Measurements from ENCODE around the gene ALKAL2.
"Not testable (repeated sequence)": the region's sequence is repeated elsewhere in the genome, so short reads cannot be mapped to it uniquely, and the experiment has no call there.

ALKAL2 gene, protein sequence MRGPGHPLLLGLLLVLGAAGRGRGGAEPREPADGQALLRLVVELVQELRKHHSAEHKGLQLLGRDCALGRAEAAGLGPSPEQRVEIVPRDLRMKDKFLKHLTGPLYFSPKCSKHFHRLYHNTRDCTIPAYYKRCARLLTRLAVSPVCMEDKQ
- total RNA-seq = 0.10 to 0.13 reads per million in 2 donors

DNA sequence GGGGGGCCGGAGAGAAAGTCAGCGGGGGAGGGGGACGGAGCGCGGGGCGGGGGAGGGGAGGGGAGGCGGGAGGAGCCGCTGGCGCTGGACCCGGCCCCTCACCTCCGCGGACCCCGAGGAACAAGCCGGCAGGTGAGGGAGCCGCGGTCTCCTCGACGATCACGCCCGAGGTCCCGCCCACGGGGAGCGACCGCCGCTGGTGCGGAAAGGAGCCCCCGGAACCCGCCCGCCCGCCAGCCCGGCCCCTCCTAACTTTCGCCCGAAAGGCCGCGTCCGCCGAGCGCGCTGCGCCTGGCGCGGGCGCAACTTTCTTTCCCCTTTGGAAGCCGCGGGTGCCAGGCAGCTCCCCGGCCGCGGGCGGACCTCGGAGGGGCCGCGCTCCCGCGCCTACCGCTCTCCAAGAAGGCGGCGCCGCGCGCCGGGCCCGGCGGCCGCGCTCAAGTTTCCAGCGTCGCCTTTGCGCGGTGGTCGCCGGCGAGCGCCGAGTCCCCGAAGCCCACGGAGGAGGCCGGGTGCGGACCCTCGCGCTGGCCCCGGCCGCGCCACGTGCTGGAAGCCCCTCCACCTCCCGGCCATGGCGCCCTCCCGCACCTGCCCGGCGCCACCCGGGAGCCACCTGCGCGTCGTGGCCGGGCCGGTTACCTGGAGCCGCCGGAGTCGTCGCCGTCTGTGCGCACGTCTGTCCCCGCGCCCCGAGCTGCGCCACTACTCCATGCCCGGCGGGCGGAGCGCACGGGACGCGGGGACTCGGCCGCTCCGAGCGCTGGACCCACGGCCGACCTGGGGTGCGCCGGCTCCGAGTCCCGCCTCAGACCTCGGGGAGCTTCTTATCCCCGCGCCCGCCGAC lies at the start of gene ALKAL2:
Gene ALKAL2, minus strand, starts transcription at position 181 of the 847 bp plus-strand sequence. CDS start 256 bp downstream, outside the sequence.
- no peak for DNase-seq

DNA sequence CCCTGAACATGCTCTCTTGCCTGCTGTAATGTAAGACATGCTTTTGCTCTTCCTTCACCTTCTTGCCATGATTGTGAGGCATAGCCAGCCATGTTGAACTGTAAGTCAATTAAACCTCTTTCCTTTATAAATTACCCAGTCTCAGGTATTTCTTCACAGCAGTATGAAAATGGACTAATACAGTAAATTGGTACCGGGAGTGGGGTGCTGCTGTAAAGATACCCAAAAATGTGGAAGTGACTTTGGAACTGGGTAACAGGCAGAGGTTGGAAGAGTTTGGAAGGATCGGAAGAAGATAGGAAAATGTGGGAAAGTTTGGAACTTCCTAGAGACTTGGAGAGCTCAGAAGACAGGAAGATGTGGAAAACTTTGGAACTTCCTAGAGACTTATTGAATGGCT lies 49.1 kb upstream of the ALKAL2 start:
- DNase-seq = not testable (repeated sequence)

DNA sequence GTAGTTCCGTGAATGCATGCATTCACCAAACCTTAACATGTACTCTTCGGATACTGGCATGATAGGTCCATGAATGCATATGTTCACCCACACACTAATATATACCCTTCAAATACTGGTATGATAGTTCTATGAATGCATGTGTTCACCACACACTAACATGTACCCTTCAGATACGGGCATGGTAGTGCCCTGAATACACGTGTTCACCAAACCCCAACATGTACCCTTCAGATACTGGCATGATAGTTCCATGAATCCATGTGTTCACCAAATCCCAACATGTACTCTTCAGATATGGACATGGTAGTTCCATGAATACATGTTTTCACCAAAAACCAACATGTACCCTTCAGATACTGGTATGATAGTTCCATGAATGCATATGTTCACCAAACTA lies 48.5 kb upstream of the ALKAL2 start:
- no peak for DNase-seq

DNA sequence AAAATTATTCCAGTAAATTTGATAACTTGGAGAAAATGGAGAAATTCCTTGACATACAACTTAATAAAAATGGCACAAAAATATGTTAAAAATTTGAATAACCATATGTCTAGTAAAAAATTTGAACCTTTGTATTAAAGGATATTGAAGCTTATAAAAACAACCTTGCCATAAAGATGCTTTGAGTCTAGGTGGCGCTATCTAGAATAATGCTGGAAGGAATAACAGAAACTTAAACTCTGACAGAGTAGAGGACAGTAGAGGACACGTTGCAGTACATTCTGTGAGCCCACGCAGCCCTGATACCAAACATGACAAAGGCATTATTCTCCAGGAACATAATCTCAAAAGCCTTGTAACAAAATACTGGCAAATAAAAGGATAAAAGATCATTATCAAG lies 44.7 kb upstream of the ALKAL2 start:
- no peak for DNase-seq

DNA sequence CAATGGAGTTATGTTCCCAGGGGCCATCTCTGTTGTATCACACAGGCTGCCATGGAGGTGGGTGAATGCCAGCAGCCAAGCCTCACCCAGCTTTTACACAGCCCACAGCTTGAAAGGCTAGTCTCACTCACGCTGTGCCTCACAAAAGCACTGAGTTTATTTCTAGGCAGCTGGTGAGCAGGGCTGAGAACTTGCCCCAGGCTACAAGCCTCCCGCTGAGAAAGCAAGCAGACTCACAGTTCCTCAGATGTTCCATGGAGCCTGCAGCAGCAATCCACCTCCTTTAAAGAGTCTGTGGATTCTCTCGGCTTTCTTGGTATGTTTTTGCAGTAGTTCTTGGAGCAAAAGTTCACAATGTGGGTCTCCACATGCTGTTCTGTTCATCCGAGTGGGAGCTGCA lies 40.9 kb upstream of the ALKAL2 start:
- DNase-seq = no peak

DNA sequence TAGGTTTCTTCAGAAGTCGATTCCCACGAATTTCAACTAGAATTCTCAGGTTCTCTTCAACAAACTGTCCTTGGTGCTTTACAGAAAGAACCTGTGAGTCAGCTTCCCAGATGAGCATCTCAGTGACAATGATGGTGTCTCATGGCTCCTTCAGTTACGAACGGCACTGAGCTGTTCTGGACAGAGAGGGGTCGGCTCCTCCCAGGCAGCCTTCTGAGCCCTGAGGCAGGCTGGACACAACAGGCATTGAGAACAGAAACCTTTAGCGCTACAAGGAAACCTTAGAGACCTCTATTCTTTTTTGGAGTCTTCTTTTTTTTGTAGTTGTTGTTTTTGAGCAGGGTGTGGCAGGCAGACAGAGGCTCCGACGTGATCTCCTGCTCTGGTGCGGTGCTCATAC lies 35.1 kb upstream of the ALKAL2 start:
- no peak for DNase-seq

DNA sequence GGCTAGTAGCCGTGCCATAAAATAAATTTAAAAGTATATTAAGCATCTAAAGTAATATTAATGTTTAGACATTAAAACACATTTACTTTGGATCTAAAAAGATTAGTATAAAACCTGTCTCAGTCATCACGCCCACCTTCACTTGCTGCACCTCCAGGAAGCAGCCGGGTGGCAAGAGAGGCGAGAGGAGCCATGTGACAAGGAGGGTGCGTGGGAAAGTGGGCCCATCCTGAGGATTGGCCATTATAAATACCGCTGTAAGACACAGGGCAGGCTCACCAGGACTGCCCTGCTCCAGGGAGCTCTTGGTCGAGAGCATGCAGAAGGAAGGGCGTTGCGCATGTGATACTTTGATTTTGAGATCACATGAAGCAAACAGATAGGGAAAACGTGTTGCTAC lies 34.4 kb upstream of the ALKAL2 start:
- no peak for DNase-seq

DNA sequence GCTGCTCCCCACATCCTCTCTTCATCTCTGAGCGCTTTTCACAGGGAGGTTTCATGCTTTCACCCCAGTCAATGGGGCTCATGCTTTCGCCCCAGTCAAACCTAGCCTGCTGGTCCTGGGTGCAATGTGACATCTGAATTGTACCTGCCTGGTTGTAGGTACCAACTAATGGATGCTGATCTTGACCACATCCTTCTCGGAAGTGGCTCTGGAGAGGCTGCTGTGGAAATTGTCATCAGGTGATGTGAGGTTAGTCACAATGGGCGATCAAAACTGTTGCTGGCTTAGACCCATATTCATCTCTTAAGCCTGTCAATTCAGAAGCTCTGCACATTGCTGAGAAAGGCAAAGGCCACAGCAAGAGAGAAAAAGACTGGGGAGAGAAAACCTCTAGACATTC lies 32.7 kb upstream of the ALKAL2 start:
- no peak for DNase-seq

DNA sequence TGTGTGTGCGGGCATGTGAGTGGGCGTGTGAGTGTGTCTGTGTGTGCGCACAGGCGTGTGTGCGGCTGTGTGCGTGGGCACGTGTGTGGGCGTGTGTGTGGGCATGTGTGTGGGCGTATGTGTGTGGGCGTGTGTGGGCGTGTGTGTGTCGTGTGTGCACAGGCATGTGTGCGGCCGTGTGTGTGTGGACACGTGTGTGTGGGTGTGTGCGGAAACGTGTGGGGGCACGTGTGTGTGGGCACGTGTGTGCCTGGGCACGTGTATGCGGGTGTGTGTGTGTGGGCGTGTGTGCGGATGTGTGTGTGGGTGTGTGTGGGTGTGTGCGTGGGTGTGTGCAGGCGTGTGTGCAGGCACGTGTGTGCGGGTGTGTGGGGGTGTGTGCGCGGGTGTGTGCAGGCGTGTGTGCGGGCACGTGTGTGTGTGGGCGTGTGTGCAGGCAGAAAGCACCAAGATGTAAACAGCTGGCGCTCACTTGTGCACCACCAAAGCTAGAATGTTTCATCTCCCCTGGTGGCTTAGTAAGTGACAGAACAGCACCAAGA lies 31.2 kb upstream of the ALKAL2 start:
- no peak for DNase-seq

DNA sequence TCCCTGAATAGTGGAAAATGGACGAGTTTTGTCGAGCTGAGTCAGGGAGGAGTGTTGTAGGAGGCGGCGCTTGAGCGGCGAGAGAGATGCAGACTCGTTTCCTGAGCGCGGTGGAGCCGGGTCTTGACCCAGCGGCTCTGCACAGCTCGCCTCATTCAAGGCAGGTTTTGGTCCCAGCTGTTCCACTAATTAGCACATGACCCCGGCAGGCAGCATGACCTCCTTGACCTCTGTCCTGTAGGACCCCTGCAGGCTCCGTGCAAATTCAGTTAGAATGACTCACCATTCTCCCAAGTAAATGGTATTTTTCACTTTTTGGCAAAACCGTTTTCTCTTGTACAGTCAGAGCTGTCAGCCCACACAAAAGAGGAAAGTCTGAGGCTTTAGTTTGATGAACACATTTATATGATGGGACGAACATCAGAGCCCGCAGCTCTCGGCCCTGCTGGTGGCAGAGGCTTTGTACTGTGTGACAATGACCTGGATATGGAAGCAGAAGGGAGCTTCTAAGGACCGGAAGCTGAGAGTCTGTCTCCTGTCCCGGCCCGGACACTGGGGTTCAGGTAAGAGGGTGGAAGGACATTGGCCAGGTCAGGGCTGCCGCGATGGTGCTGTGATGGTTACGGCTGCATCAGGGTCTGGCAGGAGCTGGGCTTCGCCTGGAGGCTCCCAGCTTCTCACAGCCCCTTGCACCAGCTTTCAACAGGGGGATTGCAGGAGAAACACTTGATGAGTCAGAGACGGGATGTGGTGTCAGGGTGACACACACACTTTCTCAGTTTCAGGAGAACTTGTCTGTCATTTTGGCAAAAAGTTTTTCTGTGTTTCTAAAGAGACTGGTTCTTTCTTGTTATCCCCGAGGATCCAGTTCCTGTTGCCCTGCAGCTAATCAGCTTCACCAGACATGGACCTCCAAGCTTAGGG lies 29.9 kb upstream of the ALKAL2 start:
- no peak for DNase-seq

DNA sequence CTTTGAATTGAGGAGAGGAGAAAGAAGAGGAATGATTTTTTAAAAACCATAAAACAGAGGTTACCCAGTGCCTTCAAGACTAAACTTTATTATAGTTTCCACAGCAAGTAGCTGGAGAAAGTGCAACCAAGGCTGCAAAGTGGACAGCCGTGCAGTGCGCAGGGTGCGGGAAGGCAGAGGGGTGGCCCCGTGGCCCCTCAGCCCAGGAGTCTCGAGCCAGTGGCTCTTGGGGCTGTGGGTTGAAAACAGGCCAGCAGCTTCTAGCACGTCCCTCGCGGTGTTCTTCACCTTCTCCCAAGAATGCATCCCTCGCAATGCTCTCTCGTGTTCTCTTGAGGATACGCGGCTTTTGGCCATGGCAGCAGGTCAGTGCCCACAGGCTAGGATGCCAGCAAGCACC lies 28.5 kb upstream of the ALKAL2 start:
- no peak for DNase-seq

DNA sequence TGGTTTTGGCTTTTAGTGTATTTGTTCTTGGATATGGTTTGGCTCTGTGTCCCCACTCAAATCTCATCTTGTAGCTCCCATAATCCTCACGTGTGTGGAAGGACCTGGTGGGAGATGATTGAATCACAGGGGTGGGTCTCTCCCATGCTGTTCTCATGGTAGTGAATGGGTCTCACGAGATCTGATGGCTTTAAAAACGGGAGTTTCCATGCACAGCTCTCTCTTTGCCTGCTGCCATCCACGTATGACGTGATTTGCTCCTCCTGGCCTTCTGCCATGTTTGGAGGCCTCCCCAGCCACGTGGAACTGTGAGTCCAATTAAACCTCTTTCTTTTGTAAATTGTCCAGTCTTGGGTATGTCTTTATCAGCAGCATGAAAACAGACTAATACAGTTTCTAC lies 28.0 kb upstream of the ALKAL2 start:
- not testable (repeated sequence) for DNase-seq

DNA sequence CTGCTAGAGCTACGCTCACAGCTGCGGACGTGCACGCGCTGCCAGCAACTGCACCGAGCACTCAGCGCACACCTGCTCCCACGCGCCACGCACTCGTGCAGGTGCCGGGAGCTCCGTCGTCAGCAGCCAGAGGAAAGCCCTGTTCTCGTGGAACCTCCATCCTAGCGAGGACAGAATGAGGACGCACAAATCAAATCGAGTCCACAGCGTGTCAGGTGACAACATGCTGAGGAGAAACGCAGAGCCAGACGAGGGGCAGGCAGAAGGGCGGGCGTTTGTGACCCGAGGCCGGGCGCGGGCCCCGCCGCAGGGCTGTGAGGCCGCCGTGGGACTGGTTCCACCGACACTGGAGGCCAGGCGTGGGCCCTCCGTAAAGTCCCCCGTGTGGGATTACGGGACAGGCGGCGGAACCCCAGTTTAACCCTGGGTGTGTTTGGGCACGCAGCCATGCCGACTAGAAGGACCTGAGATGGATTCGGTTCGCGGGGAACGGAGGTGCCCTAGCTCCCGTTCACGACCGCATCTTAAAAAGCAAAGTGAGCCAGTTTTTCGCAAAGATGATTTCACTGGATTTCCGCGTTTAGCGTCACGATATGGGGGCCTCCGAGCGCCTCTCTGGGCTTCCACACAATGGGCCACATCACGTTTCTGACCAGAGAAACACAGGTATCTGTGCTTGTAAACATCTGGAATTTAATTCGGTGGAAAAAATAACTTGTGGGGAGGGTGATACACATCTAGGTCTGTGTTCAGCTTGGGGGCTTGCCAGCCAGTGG lies 26.9 kb upstream of the ALKAL2 start:
- DNase-seq = no peak

DNA sequence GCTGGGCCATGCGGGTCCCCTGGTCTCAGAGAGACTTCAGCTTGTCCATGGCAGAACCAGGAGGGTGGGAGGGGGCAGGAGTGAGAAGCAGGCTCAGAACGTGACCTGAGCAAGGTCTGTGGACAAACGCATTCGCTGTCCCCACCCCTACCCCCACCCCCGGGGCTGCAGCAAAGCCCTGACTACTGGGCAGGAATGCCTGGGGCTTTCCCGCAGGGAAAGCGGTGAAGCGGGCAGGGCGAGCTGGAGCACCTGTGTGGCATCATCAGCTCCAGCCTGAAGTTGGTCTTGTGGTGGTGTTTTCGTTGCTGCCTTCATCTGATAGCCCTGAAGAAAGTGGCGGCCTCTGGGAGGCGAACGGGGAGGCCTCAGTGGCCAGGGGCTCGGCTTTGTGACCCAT lies 26.1 kb upstream of the ALKAL2 start:
- no peak for DNase-seq

DNA sequence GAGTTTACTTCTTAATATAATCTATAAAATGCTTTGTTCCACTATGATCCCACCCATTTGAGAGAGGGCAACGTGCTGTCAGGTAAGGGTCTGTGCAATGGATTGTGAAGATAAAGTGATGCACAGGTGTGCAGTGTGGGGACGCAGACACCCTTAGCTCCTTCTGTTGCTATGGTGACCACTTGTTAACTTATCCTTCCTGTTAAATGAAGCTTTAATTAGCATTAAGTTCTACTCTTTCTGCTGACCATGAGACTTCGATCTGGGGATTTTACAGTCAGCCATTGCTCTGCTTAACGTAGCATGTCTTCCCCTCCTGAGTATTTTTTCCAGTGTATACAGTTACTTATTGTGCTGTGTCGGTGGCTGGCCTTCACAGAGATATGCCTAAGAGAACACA lies 23.1 kb upstream of the ALKAL2 start:
- DNase-seq = no peak

DNA sequence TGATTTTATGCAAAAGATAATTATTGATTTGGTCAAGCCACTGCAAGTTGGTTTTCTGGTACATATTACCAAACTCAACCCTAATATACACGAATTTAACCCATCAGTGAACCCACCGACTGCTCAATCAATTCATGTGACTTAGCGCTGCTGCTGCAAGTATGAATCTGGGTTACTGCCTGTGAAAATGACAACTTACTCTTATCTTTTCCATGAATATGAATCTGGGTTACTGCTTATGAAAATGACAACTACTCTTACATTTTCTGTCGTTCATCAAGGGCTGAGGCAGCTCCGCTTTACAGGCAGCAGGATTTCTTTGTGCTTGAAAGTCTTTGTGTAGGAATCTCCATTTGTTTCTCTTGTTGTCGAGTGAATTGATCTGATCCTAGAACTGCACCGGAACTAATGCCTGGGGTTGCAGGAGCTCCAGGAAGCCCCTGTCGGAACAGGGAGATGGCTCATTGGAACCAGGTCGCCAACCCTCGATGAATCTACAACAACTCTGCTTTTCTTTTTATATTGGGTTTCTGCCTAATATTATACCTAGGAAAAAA lies 22.1 kb upstream of the ALKAL2 start:
- no peak for DNase-seq

DNA sequence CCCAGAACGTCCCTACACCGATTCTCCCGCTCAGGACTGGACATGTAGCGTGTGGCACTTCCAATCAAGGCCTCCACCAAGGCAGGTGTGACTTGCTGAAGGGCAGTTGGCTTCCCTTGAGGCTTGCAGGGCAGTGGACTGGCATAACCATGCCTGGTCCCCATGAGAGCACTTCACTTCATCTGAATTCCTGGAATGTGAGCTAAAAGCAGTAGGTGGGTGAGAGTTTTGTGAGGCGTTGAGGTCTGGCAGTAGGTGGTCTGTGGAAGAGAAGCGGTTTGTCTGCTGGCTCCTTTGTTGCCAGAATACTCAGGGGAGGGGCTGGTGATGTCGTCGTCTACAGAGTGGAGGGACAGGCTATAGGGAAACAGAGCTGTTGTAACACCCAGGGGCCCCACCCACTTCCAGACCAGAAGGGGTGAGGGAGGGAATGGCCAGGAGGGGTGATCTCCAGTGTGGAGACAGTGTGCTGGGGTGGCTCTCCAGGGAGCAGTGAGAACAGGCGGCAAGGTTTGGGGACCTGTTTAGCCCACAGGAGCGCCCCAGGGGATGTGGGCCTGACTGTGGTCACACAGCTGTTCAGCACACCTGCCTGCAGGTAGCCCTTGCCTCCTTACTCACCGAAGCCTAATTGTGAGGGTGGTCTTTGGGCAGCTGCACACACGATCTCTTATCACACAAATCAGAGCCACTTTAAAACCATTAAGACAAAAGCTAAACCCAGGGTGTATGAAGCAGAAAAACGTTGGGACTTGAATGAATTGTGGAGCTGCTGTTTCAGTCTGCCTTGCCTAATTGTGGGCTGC lies 21.5 kb upstream of the ALKAL2 start:
- no peak for DNase-seq

DNA sequence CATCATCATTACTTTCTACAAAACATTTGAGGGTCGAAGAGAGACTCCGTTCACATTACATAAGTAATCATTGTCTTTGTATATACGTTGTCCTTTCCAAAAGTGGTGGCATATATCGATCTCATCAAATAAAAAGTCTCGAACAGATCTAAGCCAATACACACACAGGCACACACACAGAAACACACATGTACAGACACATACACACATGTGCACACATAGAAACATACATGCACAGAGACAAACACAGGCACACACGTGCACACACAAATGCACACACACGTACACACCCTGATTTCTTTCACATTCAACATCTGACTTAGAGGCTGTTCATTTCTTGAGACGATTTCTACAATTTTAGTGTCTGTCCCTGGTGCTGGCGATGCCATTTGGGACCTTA lies 17.5 kb upstream of the ALKAL2 start:
- no peak for DNase-seq

DNA sequence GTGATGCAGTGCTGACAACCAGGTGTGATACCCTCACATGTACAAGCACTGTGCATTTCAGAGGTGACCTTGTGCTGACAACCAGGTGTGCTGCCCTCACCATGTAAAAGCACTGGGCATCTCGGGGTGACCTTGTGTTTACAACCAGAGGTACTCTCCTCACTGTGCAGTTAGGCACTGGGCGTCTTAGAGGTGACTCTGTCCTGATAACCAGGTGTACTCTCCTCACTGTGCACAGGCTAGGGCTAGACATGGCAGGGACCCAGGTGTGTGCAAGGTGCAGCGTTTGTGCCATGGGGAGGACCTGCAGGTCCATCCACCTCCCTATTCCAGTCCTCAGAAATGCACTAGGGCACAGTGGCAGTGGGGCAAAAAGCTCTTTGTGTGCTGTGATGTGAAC lies 8.5 kb upstream of the ALKAL2 start:
- DNase-seq = no peak

DNA sequence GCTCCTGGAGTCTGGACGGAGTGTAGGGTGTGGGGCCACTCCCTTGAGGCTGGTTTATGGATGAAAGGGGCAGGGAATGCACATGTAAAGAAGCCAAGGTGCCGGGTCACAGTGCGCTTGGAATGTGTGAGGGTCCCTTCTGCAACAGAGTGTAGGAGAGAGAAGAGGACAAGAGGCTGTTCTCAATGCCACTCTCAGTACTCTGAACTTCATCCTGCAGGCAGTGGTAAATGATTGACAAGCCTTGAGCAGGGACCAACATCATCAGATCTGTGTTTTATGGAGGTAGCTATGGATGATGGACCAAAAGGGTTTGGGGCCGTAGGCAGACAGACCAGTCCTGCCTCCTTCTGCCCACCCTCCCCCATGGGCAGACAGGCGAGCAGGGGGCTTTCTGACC lies 7.2 kb upstream of the ALKAL2 start:
- DNase-seq = no peak

DNA sequence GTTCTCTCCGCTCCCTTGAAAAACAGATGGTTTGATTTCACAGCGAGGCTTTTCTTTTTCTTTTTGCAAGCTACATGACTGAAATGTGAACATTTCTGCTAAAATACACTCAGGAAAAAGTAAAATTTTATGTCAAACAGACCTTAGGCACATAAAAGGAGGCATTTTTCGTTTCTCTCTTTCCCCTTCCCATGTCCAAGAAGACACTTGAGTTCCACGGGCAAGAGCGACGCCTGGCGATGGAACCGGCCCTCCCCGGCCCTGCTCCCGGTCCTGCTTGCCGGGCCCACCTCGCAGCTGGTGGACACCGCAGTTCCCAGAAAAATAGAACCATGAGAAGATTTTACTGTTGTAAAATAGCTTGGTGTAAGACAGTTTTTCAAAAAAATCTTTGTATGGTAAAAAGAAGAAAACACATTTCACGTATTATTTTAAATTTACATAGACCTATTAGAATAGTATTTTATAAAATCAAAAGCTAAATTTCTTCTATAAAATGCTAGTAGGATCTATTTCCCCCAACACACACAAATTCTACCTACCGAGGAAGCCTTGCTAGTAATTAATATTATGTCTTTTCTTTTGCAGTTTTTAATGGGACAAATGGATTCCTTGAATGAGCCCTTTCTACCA lies 2.3 kb upstream of the ALKAL2 start:
- no peak for DNase-seq
